Panc1 (cell line): ENCODE data around the gene HERC4. TPM values are rescaled to one million over a fixed set of nuclear protein-coding genes. Genes with fewer than 3 reads are reported as not detected.

Experiments
- ATAC-seq: fragments of 200-7000 bp; cut with Tn5 transposase; 2 replicates; pipeline ENCODE4 v1.9.1; 2020; ENCODE audit warnings: mild to moderate bottlenecking, moderate library complexity
- BruUV-seq: library from RNA; stranded (reverse); fragments of 400-500 nt; replicated peaks from 2 replicates; lab custom pipeline; 2021; lab: Mats Ljungman, UMichigan
- CTCF ChIA-PET: fragments of 300-600 bp; sonication (Branson Sonifier 250); formaldehyde crosslinking; loops from one replicate; lab custom pipeline; 2022; ENCODE audit warnings: antibody characterized with exemption; lab: Charles Lee
- POLR2A ChIA-PET: fragments of 300-600 bp; sonication (Branson Sonifier 250); formaldehyde crosslinking; loops from one replicate; lab custom pipeline; 2022; ENCODE audit warnings: antibody characterized with exemption; lab: Charles Lee
- DNase-seq: peaks from one replicate; pipeline ENCODE4 v3.0.0-alpha.2; 2010; ENCODE audit warnings: low read depth, low spot score
- H3K27ac ChIP-seq: 2 replicates; pipeline ENCODE4 v1.5.1; 2011; ENCODE audit warnings: mild to moderate bottlenecking, low read length, inconsistent platforms
- H3K27me3 ChIP-seq: fragments of 200-500 bp; sonication (Bioruptor generic); 2 replicates; pipeline ENCODE4 v1.6.0; 2014; ENCODE audit warnings: low read length, inconsistent platforms; ENCODE audit not compliant: control insufficient read depth, insufficient read depth
- H3K36me3 ChIP-seq: fragments of 200-500 bp; sonication (Bioruptor generic); 2 replicates; pipeline ENCODE4 v1.5.1; 2014; ENCODE audit warnings: inconsistent platforms, mild to moderate bottlenecking, low read length, moderate library complexity; ENCODE audit not compliant: control insufficient read depth, insufficient read depth
- H3K4me1 ChIP-seq: 2 replicates; pipeline ENCODE4 v1.5.1; 2011; ENCODE audit warnings: inconsistent platforms, mild to moderate bottlenecking, low read length, moderate library complexity; ENCODE audit not compliant: control insufficient read depth, insufficient read depth
- H3K4me3 ChIP-seq, 2 experiments: 2 replicates each; pipeline ENCODE4 v1.5.1; 2011 to 2012; ENCODE audit warnings: low read depth in 2 of 2, low read length in 2 of 2, mild to moderate bottlenecking in 2 of 2, inconsistent platforms in 1 of 2, moderate library complexity in 1 of 2
- H3K9me3 ChIP-seq: fragments of 200-500 bp; sonication (Bioruptor generic); 2 replicates; pipeline ENCODE4 v1.5.1; 2014; ENCODE audit warnings: low read depth, mild to moderate bottlenecking, inconsistent platforms, low read length, moderate library complexity; ENCODE audit not compliant: control insufficient read depth, insufficient read depth
- CTCF ChIP-seq: fragments of 450-650 bp; IDR thresholded peaks from 2 replicates; pipeline ENCODE4 v1.5.1; 2017; ENCODE audit warnings: mild to moderate bottlenecking
- POLR2AphosphoS5 ChIP-seq: IDR thresholded peaks from 2 replicates; pipeline ENCODE4 v1.6.1; 2012; ENCODE audit warnings: mild to moderate bottlenecking, low read depth, low read length, moderate library complexity
- REST ChIP-seq, 2 experiments: IDR thresholded peaks; 2 replicates each; pipeline ENCODE4 v1.6.1; 2011 to 2012; ENCODE audit warnings: low read depth in 2 of 2, control low read depth in 1 of 2, low read length in 1 of 2, mild to moderate bottlenecking in 1 of 2, moderate library complexity in 1 of 2; ENCODE audit not compliant: insufficient read depth in 1 of 2
- SIN3A ChIP-seq: IDR thresholded peaks from 2 replicates; pipeline ENCODE4 v1.6.1; 2012; ENCODE audit warnings: low read depth, mild to moderate bottlenecking, low read length, moderate library complexity, borderline replicate concordance; ENCODE audit not compliant: insufficient read depth
- TCF7L2 ChIP-seq: IDR thresholded peaks from 2 replicates; pipeline ENCODE4 v1.6.1; 2011; ENCODE audit warnings: mild to moderate bottlenecking, low read depth, low read length, inconsistent platforms
- in situ Hi-C: cut with HindIII; loops from 2 replicates; pipeline ENCODE4 v1.10.0; 2016; ENCODE audit warnings: low sequenced_read_pairs, low pct_unique_long_range_greater_than_20kb
- intact Hi-C: fragments of 100-400 bp; cut with micrococcal nuclease; formaldehyde crosslinking; loops from one replicate; pipeline ENCODE4 v1.10.0; 2022; ENCODE audit not compliant: unreplicated experiment
- total RNA-seq: library from RNA; stranded (reverse); gene quantifications from one replicate; pipeline ENCODE4 v1.2.1, GENCODE V29; 2021; ENCODE audit not compliant: unreplicated experiment

The HERC4 gene
- total RNA-seq, 1 experiment from 2014 or later, result 119 TPM

GRCh38 chr10:67978749-67979148, 96.3 kb downstream of the HERC4 start:
- H3K27me3 ChIP-seq, result no peaks in the 10 kb centered on the region
- BruUV-seq, result no TSS peak
- ATAC-seq, result no peak
- DNase-seq, result no peak
- CTCF ChIA-PET, result no interaction called here
- peaks cover 15% of the 10 kb centered on the region; the same call in 1 of the 2 replicates for H3K36me3 ChIP-seq
- POLR2A ChIA-PET, result interaction anchor here (0.7 kb wide), 1 partner anchor 8 kb away, joined by 3 read pairs; no protein-coding TSS in a partner anchor
- no peak overlapping the region for H3K4me3 ChIP-seq
- intact Hi-C loops (no loop called here), in situ Hi-C loops (no loop called here)
- TF ChIP-seq SIN3A (no peak), POLR2AphosphoS5 (no peak), TCF7L2 (no peak), CTCF (no peak), REST (IDR thresholded peaks at IDR 0.05; ENCODE audit: insufficient read depth in 1 of 2, low read depth in 2 of 2, low read length in 1 of 2) (no peak)
- no peaks in the 10 kb centered on the region for H3K9me3 ChIP-seq
- H3K4me1 ChIP-seq, result no peaks in the 10 kb centered on the region; the same call in 1 of the 2 replicates
- no peak overlapping the region for H3K27ac ChIP-seq

- H3K4me1 ChIP-seq, result no peaks in the 10 kb centered on the region; the same call in 1 of the 2 replicates
- H3K27ac ChIP-seq, result no peak overlapping the region
- DNase-seq, result no peak
- CTCF ChIA-PET, result no interaction called here
- ATAC-seq, result peak; percentile 9; the same call in 1 of the 2 replicates
- BruUV-seq, result no TSS peak
- TF ChIP-seq SIN3A, result no peak
- TF ChIP-seq TCF7L2, result no peak
- no peak for TF ChIP-seq CTCF
- no peak for TF ChIP-seq REST (IDR thresholded peaks at IDR 0.05; ENCODE audit: insufficient read depth in 1 of 2, low read depth in 2 of 2, low read length in 1 of 2)
- POLR2A ChIA-PET, result interaction anchor here (0.6 kb wide), 1 partner anchor 394 kb away, joined by 7 read pairs; no protein-coding TSS in a partner anchor
- intact Hi-C loops, result no loop called here
- in situ Hi-C loops, result no loop called here
- no peaks in the 10 kb centered on the region for H3K9me3 ChIP-seq
- no peaks in the 10 kb centered on the region for H3K27me3 ChIP-seq
- H3K4me3 ChIP-seq, result no peak overlapping the region
- peaks cover 26% of the 10 kb centered on the region for H3K36me3 ChIP-seq
These were observed 97.8 kb downstream of the HERC4 start for GRCh38 chr10:67977251-67977650.
